ENCODE data around the gene PALS2.

Gene PALS2

GRCh38 chr7:24591152-24591551 lies 17.9 kb downstream of the PALS2 start:
- DNase-seq = no peak

DNA sequence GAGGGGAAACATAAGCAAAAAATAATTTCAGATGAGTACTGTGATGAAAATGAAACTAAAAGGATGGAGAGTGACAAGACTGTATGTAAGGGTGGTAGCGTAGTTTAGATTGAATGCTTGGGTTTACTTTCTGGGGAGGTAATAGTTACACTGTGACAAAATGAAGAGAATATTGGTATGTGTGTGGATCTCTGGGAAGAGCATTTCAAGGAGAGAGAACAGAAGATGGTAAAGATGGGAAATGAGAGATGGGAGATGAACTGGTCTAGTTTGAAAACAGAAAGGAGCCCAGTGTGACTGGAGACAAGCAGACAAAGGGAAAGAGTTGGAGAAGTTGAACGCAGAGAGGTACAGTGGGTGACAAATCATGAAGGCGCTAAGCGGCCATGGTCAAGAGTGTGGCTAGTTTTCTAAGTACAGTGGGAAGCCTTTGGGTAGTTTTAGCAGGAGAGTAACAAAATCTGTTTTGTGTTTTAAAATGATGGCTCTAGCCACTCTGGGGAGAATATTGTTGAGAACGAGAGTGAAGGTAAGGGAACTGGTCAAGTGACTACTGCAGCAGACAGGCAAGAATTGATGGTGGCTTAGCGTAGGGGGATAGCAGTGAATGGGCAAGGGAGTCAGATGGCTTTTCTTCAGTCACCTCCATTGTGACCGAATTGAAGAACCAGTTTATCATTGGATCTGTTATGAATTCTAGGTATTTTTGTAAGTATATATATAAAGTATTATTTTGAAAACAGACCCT lies 22.6 kb downstream of the PALS2 start:
- DNase-seq = peak; percentile 12

DNA sequence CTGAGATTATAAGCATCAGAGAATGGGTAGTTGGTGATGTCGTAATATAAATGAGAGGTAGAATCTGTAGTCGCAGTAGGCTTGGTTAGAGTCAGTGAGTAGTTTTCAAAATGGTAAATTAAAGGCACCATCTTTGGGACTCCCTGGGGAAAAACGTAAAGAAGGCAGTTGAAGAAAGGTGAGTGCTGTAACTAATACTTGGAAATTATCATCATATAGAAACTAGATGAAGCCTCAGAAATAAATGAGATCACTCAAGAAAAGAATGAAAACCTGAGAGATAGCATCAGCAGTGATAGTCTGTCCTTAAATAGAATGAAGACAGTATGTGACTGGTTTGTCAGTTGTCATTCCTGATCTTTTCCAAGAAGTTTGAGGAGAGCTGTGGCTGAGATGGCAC lies 23.8 kb downstream of the PALS2 start:
- peak; percentile 56 for DNase-seq

DNA sequence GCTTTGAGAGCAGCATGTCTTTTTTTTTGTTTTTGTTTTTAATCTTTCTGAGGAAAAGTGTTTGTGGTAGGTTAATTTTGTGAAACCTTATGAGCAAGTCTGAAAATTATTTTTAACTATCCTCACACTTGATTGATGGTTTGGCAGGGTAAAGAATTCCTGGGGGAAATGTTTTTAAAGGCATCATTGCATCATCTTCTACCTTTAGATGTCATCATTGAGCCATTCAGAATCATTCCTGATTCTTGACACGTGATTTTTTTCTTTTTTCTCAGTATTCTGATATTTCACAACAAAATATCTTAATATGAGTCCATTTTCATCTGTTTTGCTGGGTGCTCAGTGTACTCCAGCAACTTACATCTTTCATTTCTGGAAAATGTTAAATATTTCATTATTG lies 28.3 kb downstream of the PALS2 start:
- no peak for DNase-seq

DNA sequence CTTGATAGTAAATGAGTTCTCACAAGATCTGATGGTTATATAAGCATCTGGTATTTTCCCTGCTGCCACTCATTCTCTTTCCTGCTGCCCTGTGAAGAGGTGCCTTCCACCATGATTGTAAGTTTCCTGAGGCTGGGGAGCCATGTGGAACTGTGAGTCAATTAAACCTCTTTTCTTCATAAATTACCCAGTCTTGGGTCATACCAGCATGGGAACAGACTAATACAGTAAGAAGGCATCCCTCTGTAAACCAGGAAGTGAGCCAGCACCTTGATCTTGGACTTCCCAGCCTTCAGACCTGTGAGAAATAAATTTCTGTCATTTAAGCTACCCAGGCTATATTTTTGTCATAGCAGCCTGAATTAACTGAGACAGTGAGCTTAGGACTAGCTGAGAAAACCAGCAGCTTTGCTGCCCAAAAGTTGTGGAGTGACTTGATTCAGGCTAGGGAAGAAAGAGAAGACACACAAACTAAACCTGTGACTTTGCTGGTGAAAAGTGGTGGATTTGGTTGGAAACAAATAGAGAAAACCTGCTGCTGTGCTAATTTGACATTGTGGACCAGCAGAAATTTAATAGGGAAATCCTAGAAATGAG lies 29.7 kb downstream of the PALS2 start:
- no peak for DNase-seq

DNA sequence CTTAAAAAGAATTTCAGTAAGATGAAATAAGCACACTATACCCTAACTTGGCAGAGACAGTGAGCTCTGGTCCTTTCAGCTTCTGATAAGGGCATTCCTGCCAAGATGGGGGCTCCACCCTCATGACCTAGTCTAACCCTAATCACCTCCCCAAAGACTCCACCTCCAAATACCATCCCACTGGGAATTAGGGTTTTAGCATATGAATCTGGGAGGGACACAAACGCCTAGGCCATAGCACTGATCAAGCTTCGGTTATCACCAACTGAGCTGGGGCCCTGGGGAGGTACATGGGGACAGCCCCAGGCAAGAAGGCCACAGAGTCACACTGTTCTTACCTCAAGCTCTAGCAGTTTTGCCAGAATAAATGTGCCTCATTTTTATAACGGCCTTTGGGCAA lies 31.4 kb downstream of the PALS2 start:
- no peak for DNase-seq

GRCh38 chr7:24608504-24608903 lies 35.3 kb downstream of the PALS2 start:
- no peak for DNase-seq

DNA sequence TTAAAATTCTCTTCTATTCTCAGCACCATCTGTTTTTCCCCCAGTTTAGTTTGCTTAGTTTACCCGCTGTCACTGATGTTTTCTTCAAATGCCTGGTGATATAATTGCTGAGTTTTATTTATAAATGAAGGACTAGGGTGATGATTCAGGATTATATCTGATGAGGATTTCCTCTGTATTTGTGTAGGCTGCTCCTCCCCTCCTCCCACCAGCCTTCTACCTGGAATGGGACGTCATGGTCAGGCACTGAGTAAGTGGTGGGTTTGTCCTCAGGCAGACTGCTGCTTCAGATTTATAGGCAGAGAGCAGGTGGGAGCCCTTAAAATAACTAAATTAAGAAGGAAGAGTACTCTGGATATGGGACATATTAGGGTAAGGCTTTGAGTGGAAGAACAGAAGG lies 35.8 kb downstream of the PALS2 start:
- DNase-seq = no peak

DNA sequence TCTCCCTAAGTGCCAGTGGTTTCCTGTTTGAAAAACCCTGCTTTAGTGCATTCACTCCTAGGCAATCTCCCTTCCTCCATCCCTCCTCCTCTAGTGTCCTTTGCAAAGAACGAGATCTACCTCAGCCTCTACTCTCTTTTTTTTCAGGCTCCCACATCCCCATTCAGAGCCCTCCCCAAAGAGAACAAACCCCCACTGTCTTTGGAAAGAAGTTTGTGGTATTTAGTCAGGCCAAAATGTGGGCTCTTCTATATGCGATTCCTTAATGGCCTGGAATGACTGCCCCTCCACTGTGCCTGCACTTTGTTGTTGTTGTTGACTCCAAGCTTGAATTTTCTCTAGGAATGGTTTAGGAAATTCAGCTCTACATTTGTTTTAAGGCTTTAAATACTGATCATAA lies 36.3 kb downstream of the PALS2 start:
- DNase-seq = no peak

GRCh38 chr7:24611130-24611529 lies 37.9 kb downstream of the PALS2 start:
- no peak for DNase-seq

DNA sequence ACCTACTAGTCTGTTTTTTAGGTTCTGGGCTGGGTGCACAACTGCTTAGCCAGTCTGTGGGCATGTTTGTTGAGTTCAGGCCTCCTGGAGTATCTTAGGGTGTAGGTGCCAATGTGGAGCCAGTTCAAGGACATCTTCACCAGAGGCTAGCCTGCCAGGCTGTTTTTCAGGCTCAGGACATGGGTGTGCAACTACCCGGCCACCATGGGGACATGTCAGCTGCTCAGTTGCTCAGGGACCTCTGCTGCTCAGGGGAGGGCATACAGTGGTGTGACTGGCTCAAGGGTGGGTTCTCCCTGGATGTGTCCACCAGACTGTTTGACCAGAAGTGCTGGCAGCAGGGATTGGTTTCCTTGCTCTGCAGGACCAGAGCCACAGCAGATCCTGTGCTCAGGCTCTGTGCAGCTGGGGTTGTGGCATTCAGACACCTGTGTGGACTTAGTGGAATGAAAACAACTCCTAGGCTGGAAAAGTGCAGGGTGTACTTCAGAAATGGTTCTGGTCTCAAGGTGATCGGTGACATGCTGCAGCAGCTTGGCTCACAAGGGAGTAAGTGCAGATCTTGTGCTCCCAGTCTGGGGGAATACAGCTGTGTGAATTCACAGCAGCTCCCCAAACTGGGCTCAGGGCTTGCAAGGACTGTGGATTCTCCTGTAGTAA lies 44.8 kb downstream of the PALS2 start:
- no peak for DNase-seq

- no peak for DNase-seq
These were observed 46.7 kb downstream of the PALS2 start for GRCh38 chr7:24619978-24620377.

DNA sequence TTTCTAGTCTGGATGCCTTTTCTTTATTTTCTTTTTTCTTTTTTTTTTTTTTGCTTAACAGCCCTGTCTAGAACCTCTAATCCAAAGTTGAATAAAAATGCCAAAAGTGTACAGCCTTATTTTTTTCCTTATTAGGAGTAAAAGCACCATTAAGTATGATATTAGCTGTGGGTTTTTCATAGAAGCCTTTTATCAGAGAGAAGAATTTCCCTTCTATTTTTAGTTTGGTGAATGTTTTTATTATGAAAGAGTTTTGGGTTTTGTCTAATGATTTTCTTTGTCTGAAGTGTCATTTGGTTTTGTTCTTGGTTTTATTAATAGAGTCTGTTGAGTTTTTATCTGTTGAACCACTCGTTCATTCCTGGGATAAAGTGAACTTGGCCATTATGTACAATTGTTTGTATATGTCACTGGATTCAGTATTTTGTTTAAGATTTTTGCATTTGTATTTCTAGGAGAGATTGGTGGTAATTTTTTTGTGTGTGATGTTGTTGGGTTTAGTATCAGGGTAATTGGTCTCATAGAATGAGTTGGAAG lies 49.5 kb downstream of the PALS2 start:
- DNase-seq = no peak

Data from activated CD4-positive, alpha-beta T cell treated with anti-CD3 and anti-CD28 coated beads, Interleukin-2, amount 50 U/mL, for 16 hours (primary cell).